NCI-H2081 treated with DMSO at 0.1 percent for 48 hours (cell line): ENCODE measurements around the gene ADAP1.

Experiments
- DNase-seq: peaks from one replicate; lab custom pipeline; 2025; lab: John Stamatoyannopoulos, UW

ADAP1 gene

GRCh38 chr7:894927-895450, 59.5 kb downstream of the ADAP1 start:
- DNase-seq = no peak

GRCh38 chr7:894164-894867, 60.2 kb downstream of the ADAP1 start:
- DNase-seq = no peak

- DNase-seq = no peak
Observed at GRCh38 chr7:893686-894085, 60.8 kb downstream of the ADAP1 start.

GRCh38 chr7:892648-893593, 61.6 kb downstream of the ADAP1 start:
- no peak for DNase-seq

GRCh38 chr7:891805-892204, 62.7 kb downstream of the ADAP1 start:
- DNase-seq = no peak

GRCh38 chr7:891291-891690, 63.2 kb downstream of the ADAP1 start:
- DNase-seq = no peak

- DNase-seq = no peak
Observed at GRCh38 chr7:890868-891267, 63.6 kb downstream of the ADAP1 start.

- no peak for DNase-seq
Observed at GRCh38 chr7:889391-889790, 65.1 kb downstream of the ADAP1 start.

GRCh38 chr7:889025-889390, 65.5 kb downstream of the ADAP1 start:
- no peak for DNase-seq

- DNase-seq = no peak
Observed at GRCh38 chr7:888081-889024, 66.1 kb downstream of the ADAP1 start.

GRCh38 chr7:887488-887820, 67.0 kb downstream of the ADAP1 start:
- DNase-seq = no peak

- DNase-seq = no peak
Observed at GRCh38 chr7:886626-887487, 67.6 kb downstream of the ADAP1 start.

GRCh38 chr7:885893-886625, 68.4 kb downstream of the ADAP1 start:
- no peak for DNase-seq

GRCh38 chr7:885261-885892, 69.1 kb downstream of the ADAP1 start:
- DNase-seq = no peak

- DNase-seq = no peak
Observed at GRCh38 chr7:884191-885003, 70.1 kb downstream of the ADAP1 start.

- DNase-seq = no peak
Observed at GRCh38 chr7:883055-884021, 71.1 kb downstream of the ADAP1 start.

- no peak for DNase-seq
Observed at GRCh38 chr7:882336-883035, 72.0 kb downstream of the ADAP1 start.
